DMS53 (cell line): ENCODE data around the gene DLX5.
"Not testable (repeated sequence)": the region's sequence is repeated elsewhere in the genome, so short reads cannot be mapped to it uniquely, and the experiment has no call there.

Source experiments
- DNase-seq: peaks from one replicate; lab custom pipeline; 2025; lab: John Stamatoyannopoulos, UW

The DLX5 gene

GRCh38 chr7:97024209-97025129 lies at the start of gene DLX5:
Gene DLX5, minus strand, starts transcription at chr7:97024831. Its CDS starts 208 bp downstream, at chr7:97024623.
- peak; percentile 92 for DNase-seq

GRCh38 chr7:97072025-97072424 lies 47.4 kb upstream of the DLX5 start:
- DNase-seq, result not testable (repeated sequence)

- peak; percentile 85 for DNase-seq
Observed at GRCh38 chr7:97064972-97065587, 40.4 kb upstream of the DLX5 start.

GRCh38 chr7:97064020-97064419 lies 39.4 kb upstream of the DLX5 start:
- DNase-seq, result no peak

- no peak for DNase-seq
Observed at GRCh38 chr7:97043281-97043680, 18.6 kb upstream of the DLX5 start.

GRCh38 chr7:97039374-97040065 lies 14.9 kb upstream of the DLX5 start:
- DNase-seq, result no peak

GRCh38 chr7:97034213-97034852 lies 9.7 kb upstream of the DLX5 start:
- DNase-seq, result not testable (repeated sequence)

- DNase-seq, result peak; percentile 91
Observed at GRCh38 chr7:97027427-97028234, 3.0 kb upstream of the DLX5 start.

GRCh38 chr7:97026715-97027426 lies 2.2 kb upstream of the DLX5 start:
- DNase-seq, result no peak

- peak; percentile 58 for DNase-seq
Observed at GRCh38 chr7:97025983-97026714, 1.5 kb upstream of the DLX5 start.

GRCh38 chr7:97025130-97025499 lies 484 bp upstream of the DLX5 start:
- peak; percentile 32 for DNase-seq

GRCh38 chr7:97022491-97023306 lies 1.9 kb downstream of the DLX5 start:
- DNase-seq, result peak; percentile 41

- peak; percentile 89 for DNase-seq
Observed at GRCh38 chr7:97021747-97022490, 2.7 kb downstream of the DLX5 start.

- peak; percentile 62 for DNase-seq
Observed at GRCh38 chr7:97020996-97021746, 3.5 kb downstream of the DLX5 start.

GRCh38 chr7:97020601-97020995 lies 4.0 kb downstream of the DLX5 start:
- DNase-seq, result peak; percentile 44

- no peak for DNase-seq
Observed at GRCh38 chr7:97019710-97020225, 4.9 kb downstream of the DLX5 start.

GRCh38 chr7:97018791-97019531 lies 5.7 kb downstream of the DLX5 start:
- peak; percentile 32 for DNase-seq
